Measurements from ENCODE around the gene SAMD15.

SAMD15 gene

DNA sequence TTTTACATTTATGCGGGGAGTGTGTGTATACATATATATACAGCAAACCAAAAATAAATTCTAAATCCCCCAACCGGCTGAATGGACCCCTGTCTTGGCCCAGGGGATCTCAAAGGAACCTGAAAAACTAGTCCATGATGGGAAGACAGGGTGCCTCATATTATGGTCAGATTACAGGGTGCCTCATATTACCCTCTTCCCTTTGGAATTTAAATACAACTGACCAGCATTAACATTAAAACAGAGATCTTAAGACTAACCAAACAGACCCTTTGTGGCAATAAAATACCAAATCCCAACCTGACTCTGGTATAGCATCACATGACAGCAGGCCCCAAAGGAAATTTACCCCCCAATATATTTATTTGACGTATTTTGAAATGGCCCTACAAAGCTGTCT is 39.3 kb upstream of the SAMD15 start:
- DNase-seq (ENCODE audit: low read depth in 1 of 2, low spot score in 1 of 2) = no peak
- H3K4me3 ChIP-seq (replicated peaks; ENCODE audit: insufficient read depth, low read length) = no peak overlapping the region
- TF ChIP-seq, protein P1, sequence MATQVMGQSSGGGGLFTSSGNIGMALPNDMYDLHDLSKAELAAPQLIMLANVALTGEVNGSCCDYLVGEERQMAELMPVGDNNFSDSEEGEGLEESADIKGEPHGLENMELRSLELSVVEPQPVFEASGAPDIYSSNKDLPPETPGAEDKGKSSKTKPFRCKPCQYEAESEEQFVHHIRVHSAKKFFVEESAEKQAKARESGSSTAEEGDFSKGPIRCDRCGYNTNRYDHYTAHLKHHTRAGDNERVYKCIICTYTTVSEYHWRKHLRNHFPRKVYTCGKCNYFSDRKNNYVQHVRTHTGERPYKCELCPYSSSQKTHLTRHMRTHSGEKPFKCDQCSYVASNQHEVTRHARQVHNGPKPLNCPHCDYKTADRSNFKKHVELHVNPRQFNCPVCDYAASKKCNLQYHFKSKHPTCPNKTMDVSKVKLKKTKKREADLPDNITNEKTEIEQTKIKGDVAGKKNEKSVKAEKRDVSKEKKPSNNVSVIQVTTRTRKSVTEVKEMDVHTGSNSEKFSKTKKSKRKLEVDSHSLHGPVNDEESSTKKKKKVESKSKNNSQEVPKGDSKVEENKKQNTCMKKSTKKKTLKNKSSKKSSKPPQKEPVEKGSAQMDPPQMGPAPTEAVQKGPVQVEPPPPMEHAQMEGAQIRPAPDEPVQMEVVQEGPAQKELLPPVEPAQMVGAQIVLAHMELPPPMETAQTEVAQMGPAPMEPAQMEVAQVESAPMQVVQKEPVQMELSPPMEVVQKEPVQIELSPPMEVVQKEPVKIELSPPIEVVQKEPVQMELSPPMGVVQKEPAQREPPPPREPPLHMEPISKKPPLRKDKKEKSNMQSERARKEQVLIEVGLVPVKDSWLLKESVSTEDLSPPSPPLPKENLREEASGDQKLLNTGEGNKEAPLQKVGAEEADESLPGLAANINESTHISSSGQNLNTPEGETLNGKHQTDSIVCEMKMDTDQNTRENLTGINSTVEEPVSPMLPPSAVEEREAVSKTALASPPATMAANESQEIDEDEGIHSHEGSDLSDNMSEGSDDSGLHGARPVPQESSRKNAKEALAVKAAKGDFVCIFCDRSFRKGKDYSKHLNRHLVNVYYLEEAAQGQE (IDR thresholded peaks at IDR 0.05; ENCODE audit: insufficient replicate concordance, low read depth) = no peak
- TF ChIP-seq POLR2AphosphoS5 (IDR thresholded peaks at IDR 0.05; ENCODE audit: low read depth) = no peak
- no peak for TF ChIP-seq CTCF (IDR thresholded peaks at IDR 0.05; ENCODE audit: insufficient read depth, low read length)
- no peak for TF ChIP-seq GABPA (IDR thresholded peaks at IDR 0.05; ENCODE audit: low read depth)
- TF ChIP-seq SPI1 (IDR thresholded peaks at IDR 0.05; ENCODE audit: borderline replicate concordance, low read depth) = no peak
- H3K27me3 ChIP-seq (ENCODE audit: insufficient read depth, poor library complexity, severe bottlenecking) = no peaks in the 10 kb centered on the region
- no peak overlapping the region for H3K27ac ChIP-seq (replicated peaks)

- H3K27ac ChIP-seq (replicated peaks) = no peak overlapping the region
- no peak overlapping the region for H3K4me3 ChIP-seq (replicated peaks; ENCODE audit: insufficient read depth, low read length)
- H3K27me3 ChIP-seq (ENCODE audit: insufficient read depth, poor library complexity, severe bottlenecking) = no peaks in the 10 kb centered on the region
- no peak for TF ChIP-seq GABPA (IDR thresholded peaks at IDR 0.05; ENCODE audit: low read depth)
- TF ChIP-seq, protein P1 (IDR thresholded peaks at IDR 0.05; ENCODE audit: insufficient replicate concordance, low read depth) = no peak
- TF ChIP-seq POLR2AphosphoS5 (IDR thresholded peaks at IDR 0.05; ENCODE audit: low read depth) = no peak
- no peak for TF ChIP-seq CTCF (IDR thresholded peaks at IDR 0.05; ENCODE audit: insufficient read depth, low read length)
- TF ChIP-seq SPI1 (IDR thresholded peaks at IDR 0.05; ENCODE audit: borderline replicate concordance, low read depth) = no peak
- DNase-seq (ENCODE audit: low read depth in 1 of 2, low spot score in 1 of 2) = no peak
Observed at GRCh38 chr14:77338302-77338701, 38.9 kb upstream of the SAMD15 start.

DNA sequence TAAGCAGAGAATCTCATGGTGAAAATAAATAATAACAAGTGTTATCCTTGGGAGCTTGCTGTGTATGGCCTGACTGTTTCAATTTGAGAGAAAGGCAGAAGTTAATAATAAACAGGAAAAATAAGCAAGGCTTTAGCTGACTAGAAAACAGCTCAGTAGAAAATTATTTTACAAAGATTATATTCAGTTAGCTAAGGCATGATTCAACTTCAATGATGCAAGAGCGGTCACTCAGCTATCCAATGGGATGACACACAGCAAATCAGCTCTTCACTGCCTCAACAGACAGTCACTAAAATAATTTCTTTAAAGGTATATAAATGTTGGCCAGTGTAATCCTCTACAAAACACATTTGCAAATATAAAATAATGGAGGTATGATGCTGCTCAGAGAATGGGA is 37.8 kb upstream of the SAMD15 start:
- no peaks in the 10 kb centered on the region for H3K27me3 ChIP-seq (ENCODE audit: insufficient read depth, poor library complexity, severe bottlenecking)
- DNase-seq (ENCODE audit: low read depth in 1 of 2, low spot score in 1 of 2) = no peak
- H3K4me3 ChIP-seq (replicated peaks; ENCODE audit: insufficient read depth, low read length) = no peak overlapping the region
- TF ChIP-seq POLR2AphosphoS5 (IDR thresholded peaks at IDR 0.05; ENCODE audit: low read depth) (no peak), GABPA (IDR thresholded peaks at IDR 0.05; ENCODE audit: low read depth) (no peak), CTCF (IDR thresholded peaks at IDR 0.05; ENCODE audit: insufficient read depth, low read length) (no peak), SPI1 (IDR thresholded peaks at IDR 0.05; ENCODE audit: borderline replicate concordance, low read depth) (no peak)
- TF ChIP-seq, protein P1 (IDR thresholded peaks at IDR 0.05; ENCODE audit: insufficient replicate concordance, low read depth) = no peak
- H3K27ac ChIP-seq (replicated peaks) = no peak overlapping the region
